ENCODE measurements around the gene ABCA10. TPM values are rescaled to one million over a fixed set of nuclear protein-coding genes. Genes with fewer than 3 reads are reported as not detected.
"Not testable (repeated sequence)": the region's sequence is repeated elsewhere in the genome, so short reads cannot be mapped to it uniquely, and the experiment has no call there.

ABCA10 gene
- 1 to 10 TPM; 1.2 to 5.2 (median 2.5) TPM for polyA plus RNA-seq (ENCODE audit: insufficient read length in 4 of 4)

DNA sequence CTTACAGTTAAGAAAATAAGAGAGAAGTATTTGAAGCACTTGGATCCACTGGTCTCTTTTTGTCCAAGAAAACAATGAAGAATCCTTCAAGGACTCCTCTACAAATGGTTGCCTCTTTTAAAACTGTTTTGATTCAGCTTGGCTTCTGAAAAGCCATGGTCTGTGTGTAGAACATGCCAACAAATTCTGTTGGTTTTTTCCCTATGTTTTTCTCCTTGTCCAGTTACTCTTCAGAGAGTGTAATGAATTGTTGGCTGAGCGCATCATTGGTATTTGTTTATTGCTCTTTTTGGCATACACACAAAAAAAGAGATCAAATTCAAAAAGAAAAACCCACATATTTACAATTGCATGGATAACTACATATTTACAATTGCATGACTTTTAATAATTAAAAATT lies at the start of gene ABCA10:
Gene ABCA10, minus strand, starts transcription at position 249 of the 400 bp plus-strand sequence. CDS start 3,466 bp downstream, outside the sequence.
- no peak for DNase-seq (ENCODE audit: low read depth in 4 of 4, low spot score in 3 of 4)

DNA sequence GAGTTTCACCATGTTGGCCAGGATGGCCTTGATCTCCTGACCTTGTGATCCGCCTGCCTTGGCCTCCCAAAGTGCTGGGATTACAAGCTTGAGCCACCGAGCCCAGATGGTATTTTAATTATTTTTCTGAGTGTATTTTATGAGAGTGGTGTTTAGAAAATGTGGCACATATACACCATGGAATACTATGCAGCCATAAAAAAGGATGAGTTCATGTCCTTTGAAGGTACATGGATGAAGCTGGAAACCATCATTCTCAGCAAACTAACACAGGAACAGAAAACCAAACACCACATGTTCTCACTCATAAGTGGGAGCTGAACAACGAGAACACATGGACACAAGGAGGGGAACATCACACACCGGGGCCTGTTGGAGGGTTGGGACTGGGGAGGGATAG lies 47.7 kb upstream of the ABCA10 start:
- DNase-seq (ENCODE audit: low read depth in 4 of 4, low spot score in 3 of 4) = not testable (repeated sequence)

GRCh38 chr17:69275751-69276150 lies 47.1 kb upstream of the ABCA10 start:
- DNase-seq (ENCODE audit: low read depth in 4 of 4, low spot score in 3 of 4) = no peak

DNA sequence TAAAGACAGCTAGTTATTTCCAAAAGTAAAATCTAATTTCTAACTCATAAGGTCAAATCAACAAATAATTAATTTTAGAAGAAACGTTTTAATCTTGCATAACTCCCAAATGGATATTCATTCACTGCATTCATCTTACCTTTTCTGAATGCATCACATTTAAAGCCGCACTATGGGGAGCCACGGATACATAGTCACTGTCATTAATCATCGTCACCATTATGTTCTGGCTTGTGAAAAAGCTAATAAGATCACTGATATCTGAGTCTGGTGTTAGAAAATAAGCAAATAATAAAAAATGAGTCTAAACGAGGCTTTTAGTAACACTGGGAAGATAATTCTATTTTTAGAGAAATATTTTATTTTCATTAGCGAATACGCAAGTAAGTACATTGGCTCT lies 42.4 kb upstream of the ABCA10 start:
- no peak for DNase-seq (ENCODE audit: low read depth in 4 of 4, low spot score in 3 of 4)

GRCh38 chr17:69269131-69269998 lies 40.7 kb upstream of the ABCA10 start:
- DNase-seq (ENCODE audit: low read depth in 4 of 4, low spot score in 3 of 4) = no peak

DNA sequence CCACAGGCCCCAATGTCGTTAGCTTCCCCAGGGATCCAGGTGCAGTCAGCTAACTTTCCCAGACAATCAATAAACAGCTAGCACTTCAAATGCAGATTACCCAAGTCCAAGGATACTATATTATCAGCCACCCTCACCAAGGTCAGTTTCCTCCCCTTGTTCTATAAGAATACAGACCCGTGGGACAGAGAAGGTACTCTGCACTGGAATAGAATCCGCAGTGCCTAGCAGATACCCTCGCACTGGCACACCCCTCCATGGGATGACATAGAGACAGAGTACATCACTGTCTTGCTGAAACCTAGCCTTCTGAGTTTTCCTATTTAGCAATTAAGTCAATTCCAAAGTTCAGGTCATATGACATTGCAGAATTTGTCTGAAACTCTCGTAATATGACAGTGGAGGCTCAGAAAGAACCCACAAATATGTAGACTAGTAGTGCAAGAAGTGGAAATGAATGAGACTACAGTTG lies 40.0 kb upstream of the ABCA10 start:
- DNase-seq (ENCODE audit: low read depth in 4 of 4, low spot score in 3 of 4) = no peak

DNA sequence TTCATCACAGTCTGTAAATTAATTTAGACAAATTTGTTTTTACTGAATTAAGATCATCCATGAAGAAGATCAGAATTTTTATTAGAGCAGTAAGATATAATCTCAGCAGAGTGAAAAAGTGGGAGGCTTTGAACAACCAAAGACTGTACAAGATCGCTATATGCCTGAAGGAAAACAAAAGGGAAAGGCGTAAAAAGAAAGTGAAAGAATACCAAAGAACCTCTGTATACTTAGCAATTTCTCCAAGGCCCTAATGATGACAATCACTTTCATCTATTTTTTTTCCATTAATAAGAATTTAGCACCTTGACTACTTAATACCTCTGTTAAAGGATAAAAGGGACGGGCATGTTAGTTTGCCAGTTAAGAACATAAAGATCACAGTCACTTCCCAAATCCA lies 38.6 kb upstream of the ABCA10 start:
- no peak for DNase-seq (ENCODE audit: low read depth in 4 of 4, low spot score in 3 of 4)

- no peak for DNase-seq (ENCODE audit: low read depth in 4 of 4, low spot score in 3 of 4)
These were observed 37.2 kb upstream of the ABCA10 start for GRCh38 chr17:69265873-69266272.

DNA sequence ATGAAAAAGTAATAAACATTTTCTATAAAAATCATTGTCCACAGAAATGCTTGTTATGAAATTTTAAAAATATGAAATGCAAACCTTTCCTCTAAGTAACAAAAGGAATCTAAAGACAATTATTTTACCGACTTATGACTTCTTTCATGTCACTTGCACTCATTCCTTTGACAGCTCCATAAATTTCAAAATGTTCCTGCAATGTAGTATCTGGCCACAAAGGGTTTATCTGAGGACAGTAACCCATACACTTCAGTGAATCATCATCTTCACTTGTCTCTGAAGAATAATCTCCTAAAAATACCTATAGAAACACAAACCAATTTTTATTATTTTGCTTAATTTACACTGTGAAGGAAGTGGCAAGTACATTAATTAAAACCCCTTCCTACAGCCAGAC lies 25.6 kb upstream of the ABCA10 start:
- no peak for DNase-seq (ENCODE audit: low read depth in 4 of 4, low spot score in 3 of 4)

GRCh38 chr17:69250641-69251040 lies 22.0 kb upstream of the ABCA10 start:
- no peak for DNase-seq (ENCODE audit: low read depth in 4 of 4, low spot score in 3 of 4)

DNA sequence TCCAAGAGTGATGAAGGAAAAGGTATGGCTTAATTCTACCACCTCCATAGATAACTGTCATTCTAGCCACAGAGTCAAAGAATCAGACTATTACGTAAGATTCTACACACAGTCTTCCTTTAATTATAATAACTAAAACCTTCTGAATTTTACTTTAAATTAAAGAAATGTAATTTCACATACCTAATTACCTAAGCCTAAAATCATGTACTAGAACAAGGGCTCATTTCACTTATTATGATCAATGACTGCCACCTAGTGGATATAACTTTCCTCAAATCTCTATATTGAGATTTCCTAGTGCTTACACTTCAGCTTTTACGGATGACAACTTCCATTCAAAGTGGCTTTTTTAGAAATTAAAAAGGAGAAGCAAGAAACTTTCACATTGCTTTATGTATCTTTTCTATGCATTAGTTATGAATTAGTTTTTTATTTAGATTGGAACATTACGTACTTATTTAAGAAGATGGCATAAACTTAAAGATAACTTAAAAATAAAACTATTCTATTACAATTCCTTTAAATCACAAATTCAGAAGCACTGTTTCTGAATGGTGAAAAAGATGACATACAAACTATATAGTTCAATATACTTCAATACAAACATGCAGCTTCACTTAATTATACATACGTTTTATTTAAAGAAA lies 18.2 kb upstream of the ABCA10 start:
- DNase-seq (ENCODE audit: low read depth in 4 of 4, low spot score in 3 of 4) = peak in 3 of 4 donors; percentile 16 to 35 (median 27)

DNA sequence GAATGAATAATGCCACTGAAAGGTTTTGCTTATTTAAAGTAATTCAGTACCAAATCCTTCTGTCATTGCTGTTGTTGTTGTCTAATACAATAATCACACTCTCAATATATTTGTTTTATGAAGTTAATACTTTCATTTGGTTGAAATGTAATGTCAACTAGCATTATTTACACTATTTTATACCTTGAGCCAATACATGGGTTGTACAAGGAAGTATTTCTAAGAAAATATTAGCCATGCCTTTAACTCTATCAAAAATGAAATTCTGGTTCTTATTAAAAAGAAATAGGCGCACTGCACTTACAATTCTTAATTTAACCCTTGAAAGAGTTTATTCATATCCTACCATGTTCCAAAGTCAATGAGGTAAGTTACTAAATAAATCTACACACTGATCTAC lies 17.6 kb upstream of the ABCA10 start:
- DNase-seq (ENCODE audit: low read depth in 4 of 4, low spot score in 3 of 4) = no peak

DNA sequence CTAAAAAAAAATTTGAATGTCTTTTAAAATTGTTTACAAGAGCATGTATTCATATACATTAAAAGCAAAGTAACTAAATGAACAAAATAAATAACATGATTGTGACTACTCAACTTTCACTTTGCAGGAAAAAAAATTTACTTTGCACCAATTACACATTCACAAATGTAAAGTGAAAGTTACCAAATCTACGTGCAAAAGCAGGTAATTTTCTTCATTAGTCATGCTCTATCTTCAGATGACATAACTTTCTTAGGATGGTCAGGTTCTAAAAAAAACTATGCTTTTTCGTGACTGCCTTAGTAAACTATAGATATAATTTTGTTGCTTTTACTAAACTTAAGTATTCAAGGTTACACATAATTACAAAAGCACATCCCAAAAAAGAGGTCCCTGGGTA lies 17.0 kb upstream of the ABCA10 start:
- no peak for DNase-seq (ENCODE audit: low read depth in 4 of 4, low spot score in 3 of 4)

DNA sequence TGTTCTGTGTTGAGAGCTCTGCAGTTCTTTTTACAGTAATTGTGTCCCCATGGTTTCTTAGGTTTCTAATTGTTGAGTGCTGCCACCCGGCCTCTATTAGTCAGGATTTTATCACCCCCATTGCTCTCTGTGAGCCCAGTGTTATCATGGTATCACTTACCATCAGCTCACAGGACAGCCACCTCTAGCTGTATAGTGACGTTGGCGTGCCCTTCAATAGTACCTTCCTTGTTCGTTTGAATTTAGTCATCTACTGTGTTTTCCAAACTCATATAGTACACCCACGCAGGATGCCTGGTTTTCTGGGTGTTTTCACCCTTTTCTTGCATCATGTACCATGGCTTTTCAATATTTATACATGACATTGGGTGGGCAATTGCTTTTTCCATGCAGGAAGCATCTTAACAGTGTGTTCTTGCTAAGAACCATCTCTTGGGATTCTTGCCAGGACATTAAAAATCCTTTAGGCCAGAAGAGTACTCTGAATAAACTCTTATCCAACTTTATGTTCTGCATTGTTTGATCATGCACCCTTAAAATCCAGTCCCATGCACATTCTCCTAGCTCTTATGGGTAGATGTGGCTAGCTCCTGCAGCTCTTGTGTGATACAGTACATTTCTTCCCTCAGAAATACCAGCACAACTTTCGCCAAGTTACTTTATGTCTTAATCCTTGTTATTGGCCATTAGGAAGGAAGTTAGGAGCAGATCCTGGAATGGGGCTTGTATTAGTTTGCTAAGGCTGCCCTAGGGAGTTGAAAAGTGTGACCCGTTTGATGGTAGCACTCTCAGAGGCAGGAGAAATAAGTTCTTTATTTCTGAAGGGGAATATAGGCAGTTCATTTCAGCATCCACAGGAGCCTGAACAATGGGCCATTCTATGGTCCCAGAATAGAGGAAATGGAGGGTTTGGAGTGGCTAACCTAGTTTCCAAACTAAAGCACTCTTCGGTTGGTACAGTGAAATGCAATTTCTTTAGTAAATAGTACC lies 11.3 kb upstream of the ABCA10 start:
- DNase-seq (ENCODE audit: low read depth in 4 of 4, low spot score in 3 of 4) = no peak

- DNase-seq (ENCODE audit: low read depth in 4 of 4, low spot score in 3 of 4) = no peak
These were observed 8.3 kb upstream of the ABCA10 start for GRCh38 chr17:69236946-69237345.

DNA sequence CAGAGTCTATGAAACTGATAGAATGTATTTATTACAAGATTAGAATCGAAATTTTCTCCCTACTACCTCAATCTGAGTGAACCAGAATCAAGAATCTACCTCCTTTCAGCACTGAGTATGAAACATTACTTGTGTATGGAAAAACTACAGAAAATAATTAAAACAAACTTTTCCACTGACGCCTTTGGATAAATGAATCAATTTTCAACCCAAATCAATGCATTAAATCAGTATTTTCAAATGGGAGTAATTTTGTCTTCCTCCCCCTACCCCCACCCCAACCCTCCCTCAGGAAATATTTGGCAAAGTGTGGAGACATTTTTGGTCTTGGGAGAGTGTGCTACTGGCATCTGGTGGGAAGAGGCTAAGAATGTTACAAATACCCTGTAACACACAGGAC lies 7.8 kb upstream of the ABCA10 start:
- DNase-seq (ENCODE audit: low read depth in 4 of 4, low spot score in 3 of 4) = no peak

GRCh38 chr17:69235338-69236058 lies 6.9 kb upstream of the ABCA10 start:
- DNase-seq (ENCODE audit: low read depth in 4 of 4, low spot score in 3 of 4) = peak; percentile 52 to 70 (median 66)

DNA sequence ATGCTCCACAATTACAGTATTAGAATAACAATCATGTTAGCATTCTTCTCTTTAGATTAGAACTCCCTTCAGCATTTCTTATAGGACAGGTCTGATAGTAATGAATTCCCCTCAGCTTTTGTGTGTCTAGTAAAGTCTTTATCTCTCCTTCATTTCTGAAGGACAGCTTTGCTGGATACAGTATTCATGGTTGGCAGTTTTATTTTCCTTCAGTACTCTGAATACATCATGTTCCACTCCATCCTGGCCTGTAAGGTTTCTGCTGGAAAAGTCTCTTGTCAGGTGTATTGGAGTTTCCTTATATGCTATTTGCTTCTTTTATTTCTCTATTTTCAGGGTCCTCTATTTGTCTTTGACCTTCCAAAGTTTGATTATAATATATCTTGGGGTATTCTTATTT lies 4.0 kb upstream of the ABCA10 start:
- no peak for DNase-seq (ENCODE audit: low read depth in 4 of 4, low spot score in 3 of 4)

- DNase-seq (ENCODE audit: low read depth in 4 of 4, low spot score in 3 of 4) = no peak
These were observed 2.9 kb upstream of the ABCA10 start for GRCh38 chr17:69231521-69231920.

- no peak for DNase-seq (ENCODE audit: low read depth in 4 of 4, low spot score in 3 of 4)
These were observed 2.3 kb upstream of the ABCA10 start for GRCh38 chr17:69230939-69231338.

Data from left renal pelvis (tissue), 4 donors.